Activated CD8-positive, alpha-beta T cell treated with anti-CD3 and anti-CD28 coated beads for 36 hours (primary cell): Measurements from ENCODE around the gene PCCA. TPM values are rescaled to one million over a fixed set of nuclear protein-coding genes. Genes with fewer than 3 reads are reported as not detected.
"Not testable (repeated sequence)": the region's sequence is repeated elsewhere in the genome, so short reads cannot be mapped to it uniquely, and the experiment has no call there.

Experiments used
- ATAC-seq: fragments of 200-7000 bp; cut with Tn5 transposase; one replicate; pipeline ENCODE4 v1.10.0; 2021; ENCODE audit warnings: mild to moderate bottlenecking, moderate library complexity
- CTCF ChIA-PET: fragments of 350-600 bp; sonication (Branson Sonifier 250); formaldehyde crosslinking; loops from one replicate; lab custom pipeline; 2021; ENCODE audit warnings: antibody characterized with exemption; lab: Charles Lee
- POLR2A ChIA-PET: fragments of 350-600 bp; sonication (Branson Sonifier 250); formaldehyde crosslinking; loops from one replicate; lab custom pipeline; 2021; ENCODE audit warnings: antibody characterized with exemption; lab: Charles Lee
- DNase-seq: peaks from one replicate; pipeline ENCODE4 v3.0.0-alpha.2; 2020
- H3K27ac Mint-ChIP-seq: one replicate; pipeline ENCODE4 v1.8.0; 2021; ENCODE audit warnings: mild to moderate bottlenecking, mixed read lengths
- H3K27me3 Mint-ChIP-seq: one replicate; pipeline ENCODE4 v1.8.0; 2021; ENCODE audit warnings: mixed read lengths
- H3K36me3 Mint-ChIP-seq: one replicate; pipeline ENCODE4 v1.8.0; 2021; ENCODE audit warnings: low read depth, mixed read lengths
- H3K4me1 Mint-ChIP-seq: one replicate; pipeline ENCODE4 v1.8.0; 2021; ENCODE audit warnings: low read depth, mixed read lengths
- H3K4me3 Mint-ChIP-seq: one replicate; pipeline ENCODE4 v1.8.0; 2021; ENCODE audit warnings: mild to moderate bottlenecking, moderate library complexity, mixed read lengths
- H3K9me3 Mint-ChIP-seq: one replicate; pipeline ENCODE4 v1.8.0; 2021; ENCODE audit warnings: mixed read lengths
- CTCF ChIP-seq: fragments of 200-600 bp; IDR thresholded peaks from one replicate; pipeline ENCODE4 v1.8.0; 2022; ENCODE audit warnings: antibody characterized with exemption, mild to moderate bottlenecking
- intact Hi-C: fragments of 100-400 bp; cut with micrococcal nuclease; formaldehyde crosslinking; loops from one replicate; pipeline ENCODE4 v1.10.0; 2022
- total RNA-seq, 2 experiments: library from RNA; stranded (reverse); gene quantifications; one replicate each; pipeline ENCODE4 v1.2.3, GENCODE V29; 2021

PCCA gene
- total RNA-seq, 2 experiments from 2014 or later = 8.4 to 9.2 TPM

- no peak overlapping the region for H3K4me3 Mint-ChIP-seq
- no peaks in the 10 kb centered on the region for H3K27me3 Mint-ChIP-seq
- no peaks in the 10 kb centered on the region for H3K4me1 Mint-ChIP-seq
- H3K36me3 Mint-ChIP-seq = peaks cover under 1% of the 10 kb centered on the region
- TF ChIP-seq CTCF = no peak
- no peak for DNase-seq
- ChIA-PET CTCF (no interaction called here), POLR2A (no interaction called here)
- no peaks in the 10 kb centered on the region for H3K9me3 Mint-ChIP-seq
- H3K27ac Mint-ChIP-seq = no peak overlapping the region
- no peak for ATAC-seq
- intact Hi-C loops = no loop called here
These were observed 184.7 kb downstream of the PCCA start for GRCh38 chr13:100273552-100273951.

- no peak overlapping the region for H3K4me3 Mint-ChIP-seq
- no peak for DNase-seq
- ChIA-PET CTCF (no interaction called here), POLR2A (no interaction called here)
- H3K27me3 Mint-ChIP-seq = no peaks in the 10 kb centered on the region
- ATAC-seq = no peak
- no peaks in the 10 kb centered on the region for H3K36me3 Mint-ChIP-seq
- intact Hi-C loops = no loop called here
- no peaks in the 10 kb centered on the region for H3K9me3 Mint-ChIP-seq
- no peak overlapping the region for H3K27ac Mint-ChIP-seq
- no peaks in the 10 kb centered on the region for H3K4me1 Mint-ChIP-seq
- TF ChIP-seq CTCF = no peak
These were observed 186.1 kb downstream of the PCCA start for GRCh38 chr13:100274942-100275506.

- ChIA-PET CTCF (no interaction called here), POLR2A (no interaction called here)
- Mint-ChIP-seq H3K27me3 (no peaks in the 10 kb centered on the region), H3K9me3 (no peaks in the 10 kb centered on the region), H3K27ac (no peak overlapping the region), H3K4me1 (no peaks in the 10 kb centered on the region), H3K36me3 (peaks cover 6% of the 10 kb centered on the region), H3K4me3 (no peak overlapping the region)
- intact Hi-C loops = no loop called here
- DNase-seq (no peak), ATAC-seq (no peak)
- TF ChIP-seq CTCF = no peak
These were observed 186.9 kb downstream of the PCCA start for GRCh38 chr13:100275746-100276145.

GRCh38 chr13:100280681-100281080 is 191.8 kb downstream of the PCCA start:
- intact Hi-C loops = no loop called here
- CTCF ChIA-PET = no interaction called here
- no peak for ATAC-seq
- H3K4me3 Mint-ChIP-seq = no peak overlapping the region
- TF ChIP-seq CTCF = no peak
- H3K4me1 Mint-ChIP-seq = no peaks in the 10 kb centered on the region
- H3K36me3 Mint-ChIP-seq = peaks cover 7% of the 10 kb centered on the region
- no peak overlapping the region for H3K27ac Mint-ChIP-seq
- H3K27me3 Mint-ChIP-seq = no peaks in the 10 kb centered on the region
- H3K9me3 Mint-ChIP-seq = no peaks in the 10 kb centered on the region
- DNase-seq = no peak
- POLR2A ChIA-PET = no interaction called here

GRCh38 chr13:100282306-100282705 is 193.4 kb downstream of the PCCA start:
- ATAC-seq, H3K36me3 Mint-ChIP-seq, H3K4me3 Mint-ChIP-seq, H3K27me3 Mint-ChIP-seq, H3K9me3 Mint-ChIP-seq, CTCF ChIA-PET, intact Hi-C loops, H3K27ac Mint-ChIP-seq, DNase-seq, POLR2A ChIA-PET, H3K4me1 Mint-ChIP-seq: not testable (repeated sequence)
